Measurements from ENCODE around the gene EPGN.

EPGN gene, protein sequence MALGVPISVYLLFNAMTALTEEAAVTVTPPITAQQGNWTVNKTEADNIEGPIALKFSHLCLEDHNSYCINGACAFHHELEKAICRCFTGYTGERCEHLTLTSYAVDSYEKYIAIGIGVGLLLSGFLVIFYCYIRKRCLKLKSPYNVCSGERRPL

DNA sequence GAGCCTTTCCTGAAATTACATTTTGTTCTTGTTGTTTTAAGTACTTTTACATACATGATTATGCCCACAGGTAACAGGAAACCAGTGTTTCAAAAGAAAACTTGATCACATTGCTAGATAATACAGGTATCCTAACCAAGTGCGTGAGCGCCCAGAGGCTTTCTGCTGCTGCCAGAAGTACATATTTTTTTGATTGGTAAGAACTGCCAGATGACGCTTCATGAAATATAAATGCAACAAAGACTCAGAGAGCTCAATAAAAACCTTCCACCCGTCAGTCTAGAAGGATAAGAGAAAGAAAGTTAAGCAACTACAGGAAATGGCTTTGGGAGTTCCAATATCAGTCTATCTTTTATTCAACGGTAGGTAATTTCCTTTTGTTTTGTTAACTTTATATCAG, at the start of gene EPGN:
EPGN (plus strand) TSS at position 256 of the 400 bp plus-strand sequence; CDS start at position 320, 64 bp downstream.
- no peak for DNase-seq (ENCODE audit: low spot score)

DNA sequence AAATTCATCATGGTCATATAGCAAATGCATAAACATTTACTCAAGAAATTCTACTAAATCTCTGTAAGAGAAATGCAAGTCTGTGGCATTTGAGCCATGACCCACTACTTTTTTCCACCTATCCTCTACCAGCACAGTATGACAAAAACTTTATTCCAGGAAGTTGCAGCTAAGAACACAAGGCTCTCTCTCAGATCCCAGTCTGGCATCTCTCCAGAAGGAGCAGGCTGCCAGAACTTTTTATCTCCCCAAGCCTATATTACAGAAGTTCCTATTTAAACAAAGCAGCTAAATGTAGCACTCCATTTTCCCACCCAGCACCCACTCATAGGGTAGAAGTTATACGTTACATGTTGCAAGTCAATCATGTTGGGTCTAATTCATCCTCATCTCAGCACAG, 49.3 kb upstream of the EPGN start:
- no peak for DNase-seq (ENCODE audit: low spot score)

DNA sequence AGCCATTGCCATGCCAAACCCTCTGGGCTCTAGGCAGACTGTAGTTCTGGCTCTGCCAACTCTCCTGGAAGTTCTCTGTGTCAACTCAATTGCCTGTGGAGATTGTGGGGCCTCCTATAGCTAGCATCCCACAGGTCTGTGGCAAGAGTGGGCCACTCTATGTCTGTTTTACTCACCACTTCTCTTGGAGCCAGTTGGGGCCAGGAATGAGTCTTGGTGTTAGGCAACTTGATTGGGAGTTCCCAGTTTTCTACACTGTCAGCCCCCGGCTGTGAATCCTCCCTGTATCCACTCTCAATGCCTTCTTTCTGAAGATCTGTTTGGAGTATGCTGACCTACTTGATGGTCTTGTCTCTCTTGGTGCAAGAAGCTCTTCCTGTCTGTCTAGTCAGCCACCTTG, 48.2 kb upstream of the EPGN start:
- DNase-seq (ENCODE audit: low spot score): no peak

DNA sequence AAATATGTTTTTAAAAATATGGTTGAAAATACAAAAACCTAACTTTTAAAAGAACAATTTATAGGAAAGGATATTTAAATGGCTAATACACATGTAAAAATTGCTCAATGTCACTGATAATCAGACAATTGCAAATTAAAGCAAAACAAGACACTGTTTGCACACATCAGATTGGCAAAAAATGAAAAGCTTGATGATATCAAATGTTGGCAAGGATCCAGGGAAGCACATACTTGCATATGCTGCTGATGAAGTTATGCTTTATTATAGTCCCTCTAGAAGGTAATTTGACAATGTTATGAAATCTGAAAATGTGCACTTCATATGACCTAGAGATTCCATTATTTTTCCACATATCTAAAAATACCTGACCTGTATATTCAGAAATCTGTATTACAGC, 45.7 kb upstream of the EPGN start:
- DNase-seq (ENCODE audit: low spot score): no peak

DNA sequence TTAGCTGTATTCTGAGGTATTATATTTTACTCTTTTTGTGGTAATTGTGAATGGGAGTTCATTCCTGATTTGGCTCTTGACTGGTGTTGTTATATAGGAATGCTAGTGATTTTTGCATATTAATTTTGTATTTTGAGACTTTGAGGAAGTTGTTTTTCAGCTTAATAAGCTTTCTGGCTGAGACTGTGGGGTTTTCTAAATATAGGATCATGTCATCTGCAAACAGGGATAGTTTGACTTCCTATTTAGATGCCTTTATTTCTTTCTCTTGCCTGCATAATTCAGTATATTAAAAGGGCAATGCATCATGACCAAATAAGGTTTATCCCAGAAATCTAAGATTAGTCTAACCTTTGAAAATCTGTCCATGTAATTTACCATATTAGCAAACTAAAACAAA, 44.7 kb upstream of the EPGN start:
- no peak for DNase-seq (ENCODE audit: low spot score)

DNA sequence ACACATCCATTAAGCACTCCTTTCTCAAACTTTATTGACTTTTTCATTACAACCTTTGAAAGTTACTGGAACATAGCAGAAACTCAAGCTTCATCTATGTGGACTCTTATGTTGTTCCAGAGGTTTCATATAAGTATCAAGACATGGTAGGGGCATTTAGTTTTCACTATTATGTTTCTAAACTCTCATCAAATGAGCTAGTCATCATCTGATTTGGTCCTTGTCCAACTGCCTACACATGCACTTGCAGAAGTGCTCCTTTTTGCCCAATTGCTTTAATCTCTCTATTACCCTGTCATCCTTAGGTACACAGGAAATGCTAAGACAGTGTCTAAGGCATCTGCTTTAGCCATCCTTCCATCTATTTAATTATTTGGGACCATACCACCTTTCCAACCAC, 42.2 kb upstream of the EPGN start:
- no peak for DNase-seq (ENCODE audit: low spot score)

DNA sequence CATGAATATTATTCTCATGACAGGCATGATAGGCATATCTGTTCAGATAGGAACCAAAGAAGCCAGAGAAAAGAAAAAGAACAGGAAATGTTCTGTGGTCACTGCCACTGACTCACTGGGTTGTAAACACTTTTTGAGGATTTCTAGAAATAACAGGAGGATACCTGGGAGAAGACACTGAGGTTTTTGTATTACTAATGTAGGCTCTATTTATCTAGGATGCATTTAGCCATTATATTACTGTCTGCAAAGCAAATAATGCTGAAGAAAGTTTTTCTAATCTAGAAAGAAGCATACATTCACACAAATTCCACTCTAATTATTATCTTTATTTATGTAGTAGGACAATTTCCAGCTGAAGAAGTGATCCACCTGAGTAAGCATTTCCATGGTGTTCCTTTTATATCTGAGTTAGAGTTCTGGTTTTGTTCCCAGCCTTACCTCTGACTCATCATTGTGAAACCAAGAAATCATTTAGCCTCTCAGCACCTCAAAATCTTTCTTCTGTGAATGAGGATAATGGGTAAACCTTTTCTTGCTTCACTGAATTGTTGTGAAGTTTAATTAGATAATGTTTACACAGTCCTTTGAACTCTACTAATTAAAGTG, 40.2 kb upstream of the EPGN start:
- no peak for DNase-seq (ENCODE audit: low spot score)

DNA sequence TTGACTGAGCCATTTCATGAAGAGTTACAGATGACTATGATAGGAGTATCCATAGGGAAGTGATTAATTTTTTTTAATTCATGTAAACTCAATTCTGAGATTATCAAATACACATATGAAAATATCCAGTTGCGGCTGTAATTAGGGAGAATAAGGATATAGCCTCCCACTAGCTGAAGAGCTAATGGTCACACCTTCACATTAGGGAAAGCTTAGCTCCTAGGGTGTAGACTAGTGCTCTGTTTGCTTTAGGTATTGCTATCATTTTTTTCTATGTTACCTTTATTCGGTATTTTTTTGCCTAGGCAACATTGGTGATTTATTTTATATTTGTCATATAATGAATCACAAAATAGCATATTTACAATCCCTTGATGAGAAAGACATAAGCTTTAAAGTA, 39.6 kb upstream of the EPGN start:
- no peak for DNase-seq (ENCODE audit: low spot score)

DNA sequence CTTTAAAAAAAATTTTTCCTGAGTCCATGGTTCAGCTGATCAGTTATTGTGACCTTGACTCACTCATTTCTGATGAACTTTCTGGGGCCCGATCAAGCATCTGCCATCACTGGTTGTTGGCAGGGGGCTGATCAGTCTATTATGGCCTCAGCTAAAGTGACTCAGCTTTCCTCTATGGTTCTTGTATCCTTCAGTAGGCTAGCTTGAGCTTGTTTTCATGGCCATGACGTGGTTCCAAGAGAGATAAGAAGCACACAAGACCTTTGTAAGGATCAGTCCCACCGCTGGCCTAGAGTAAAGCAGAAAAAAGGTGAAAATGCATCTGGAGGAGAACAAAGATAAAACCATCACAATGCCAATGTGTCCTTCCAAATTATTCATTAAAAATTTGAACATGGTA, 29.8 kb upstream of the EPGN start:
- no peak for DNase-seq (ENCODE audit: low spot score)

DNA sequence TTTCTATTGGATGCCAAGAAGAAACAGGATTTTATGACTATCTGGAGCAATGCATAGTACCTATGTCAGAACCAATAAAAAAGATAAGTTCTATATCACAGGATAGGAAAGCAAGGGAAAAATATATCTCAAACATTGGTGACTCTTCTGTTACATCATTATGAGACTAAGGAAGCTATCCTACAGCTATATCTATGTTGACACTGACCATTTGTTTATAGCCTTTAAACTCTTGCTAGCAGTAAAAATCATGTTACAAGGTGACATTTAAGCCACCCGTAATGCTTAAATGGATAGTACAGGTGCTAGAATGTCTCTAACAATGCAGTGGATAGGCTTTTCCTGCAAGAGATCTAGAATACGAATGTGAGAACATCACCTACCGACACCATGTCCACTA, 28.6 kb upstream of the EPGN start:
- no peak for DNase-seq (ENCODE audit: low spot score)

DNA sequence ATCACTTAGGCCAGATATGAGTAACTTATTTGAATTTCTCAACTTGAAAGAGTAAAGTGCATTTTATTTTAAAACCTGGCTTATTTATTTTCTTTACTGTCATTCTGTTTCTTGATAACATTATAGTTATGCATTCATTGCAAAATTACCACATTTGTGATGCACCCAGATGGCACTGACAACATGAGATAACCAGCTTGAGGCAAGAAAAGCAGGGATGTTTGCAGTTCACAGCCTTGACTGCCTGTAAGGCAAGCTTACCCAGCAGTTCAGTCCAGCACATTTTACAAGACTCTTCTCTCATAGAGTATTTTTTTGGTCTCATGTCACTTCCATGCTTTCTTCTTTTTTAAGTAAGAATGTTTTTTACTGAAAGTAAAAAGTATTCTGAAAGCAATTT, 25.3 kb upstream of the EPGN start:
- no peak for DNase-seq (ENCODE audit: low spot score)

DNA sequence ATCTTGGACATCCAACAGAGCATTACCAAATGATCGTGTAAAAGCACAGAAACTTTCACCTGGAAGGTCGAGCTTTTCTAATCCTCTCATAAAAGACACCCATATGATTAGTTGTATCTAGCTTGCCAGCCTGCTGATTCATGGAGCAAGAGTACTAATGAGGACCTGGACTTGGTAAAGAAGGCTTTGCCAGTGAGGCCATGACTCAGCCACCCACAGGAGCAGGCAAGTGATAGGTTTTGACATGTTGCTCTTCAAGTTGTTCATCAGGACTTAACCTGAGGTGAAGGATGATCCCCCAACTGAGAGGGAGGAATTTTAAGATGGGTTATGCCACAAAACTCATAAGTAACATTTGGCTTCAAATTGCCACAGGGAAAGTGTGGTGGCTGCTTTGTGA, 24.7 kb upstream of the EPGN start:
- DNase-seq (ENCODE audit: low spot score): no peak

DNA sequence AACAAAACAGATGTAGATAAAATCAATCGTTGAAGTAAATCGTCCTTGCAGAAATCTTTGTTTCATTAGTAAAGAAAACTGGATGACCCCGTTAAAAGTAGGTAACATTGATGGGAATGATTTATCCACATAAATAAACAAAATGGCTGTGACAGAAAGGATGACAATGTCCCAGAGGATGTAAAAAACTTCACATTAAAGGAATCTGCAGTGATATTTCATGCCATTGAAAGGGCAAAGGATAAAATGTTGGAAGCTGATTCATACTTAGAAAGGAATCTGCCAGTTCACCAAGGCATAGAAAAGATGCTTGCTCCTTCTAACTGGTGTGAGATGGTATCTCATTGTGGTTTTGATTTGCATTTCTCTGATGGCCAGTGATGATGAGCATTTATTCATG, 24.2 kb upstream of the EPGN start:
- DNase-seq (ENCODE audit: low spot score): no peak

DNA sequence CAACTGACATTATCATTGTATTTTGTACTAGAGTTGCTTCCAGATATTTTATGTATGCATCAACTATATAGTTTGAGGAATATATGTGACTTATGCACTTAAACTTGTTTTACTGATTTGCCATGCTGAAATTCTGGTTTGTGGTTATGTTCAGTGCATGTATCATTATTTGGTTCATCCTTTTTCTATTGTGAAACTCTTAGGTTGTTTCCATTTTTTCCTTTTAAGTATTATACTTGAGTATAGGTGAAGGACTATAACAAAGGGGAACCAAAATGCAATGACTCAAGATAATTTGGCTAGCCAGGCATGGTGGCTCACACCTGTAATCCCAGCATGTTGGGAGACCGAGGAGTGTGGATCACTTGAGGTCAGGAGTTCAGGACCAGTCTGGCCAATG, 21.1 kb upstream of the EPGN start:
- no peak for DNase-seq (ENCODE audit: low spot score)

DNA sequence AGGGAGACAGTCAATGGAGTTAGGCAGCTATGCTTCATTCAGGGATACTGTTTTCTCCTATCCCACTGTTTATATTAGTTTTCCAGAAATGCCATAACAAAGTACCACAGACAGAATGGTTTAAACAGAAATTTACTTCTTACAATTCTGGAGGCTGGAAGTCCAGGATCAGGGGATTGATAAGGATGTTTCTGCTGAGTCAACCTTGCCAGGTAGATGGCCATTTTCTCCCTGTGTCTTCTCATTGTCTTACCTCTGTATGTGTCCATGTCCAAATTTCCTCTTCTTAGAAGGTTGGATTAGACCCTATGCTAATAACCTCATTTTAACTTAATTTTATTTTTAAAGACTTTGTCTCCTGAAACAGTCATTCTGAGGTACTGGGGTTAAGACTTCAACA, 20.5 kb upstream of the EPGN start:
- no peak for DNase-seq (ENCODE audit: low spot score)

DNA sequence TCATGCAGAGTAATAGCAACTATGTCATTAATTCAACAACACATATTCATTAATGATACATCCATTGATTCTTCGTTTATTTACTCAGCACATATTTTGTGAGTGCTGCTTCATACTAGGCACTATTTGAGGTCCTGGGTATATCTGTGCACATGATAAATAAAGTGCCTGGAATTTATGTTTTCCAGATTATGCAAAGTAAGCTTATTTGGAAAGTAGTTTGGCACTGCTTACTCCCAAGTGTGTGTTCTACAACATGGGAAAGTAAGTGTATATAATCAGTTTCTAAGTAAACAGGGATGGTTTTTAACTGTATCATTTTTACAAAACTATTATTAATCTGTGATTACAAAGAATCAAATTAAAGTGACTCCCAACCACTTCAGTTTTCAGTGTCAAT, 16.8 kb upstream of the EPGN start:
- DNase-seq (ENCODE audit: low spot score): no peak

DNA sequence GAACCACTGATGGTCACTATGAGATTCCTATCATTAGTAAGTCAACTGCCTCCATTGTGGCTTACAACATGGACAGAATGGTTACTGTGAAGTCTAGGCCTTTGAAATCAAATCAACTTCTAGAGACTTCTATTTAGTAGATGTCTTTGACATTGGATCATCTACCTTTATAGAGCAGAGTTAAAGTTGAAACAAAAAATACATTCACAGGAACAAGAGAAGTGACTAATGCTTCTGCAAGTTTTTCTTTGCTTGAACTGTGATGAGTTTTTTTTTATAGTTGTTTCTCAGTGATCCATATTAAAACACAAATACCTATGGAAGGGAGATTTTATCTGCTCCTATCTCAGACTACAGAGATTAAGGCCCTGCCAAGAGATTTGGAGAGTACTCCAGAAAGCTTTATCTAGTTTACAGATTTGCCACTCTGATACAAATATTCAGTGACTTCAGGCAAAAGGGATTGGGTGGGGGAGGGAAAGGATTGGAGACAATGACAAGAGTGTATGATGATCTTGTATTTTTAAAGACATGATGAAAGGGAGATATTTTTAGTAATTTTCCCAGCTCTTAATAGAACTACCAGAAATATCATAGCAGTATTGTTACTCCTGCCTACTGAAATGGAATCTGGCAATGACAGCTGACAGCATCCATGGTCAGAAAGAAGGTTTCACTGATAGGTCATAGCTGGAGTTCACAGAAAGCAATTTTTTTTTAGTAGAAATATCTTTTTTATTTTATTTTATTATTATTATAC, 16.0 kb upstream of the EPGN start:
- DNase-seq (ENCODE audit: low spot score): no peak

DNA sequence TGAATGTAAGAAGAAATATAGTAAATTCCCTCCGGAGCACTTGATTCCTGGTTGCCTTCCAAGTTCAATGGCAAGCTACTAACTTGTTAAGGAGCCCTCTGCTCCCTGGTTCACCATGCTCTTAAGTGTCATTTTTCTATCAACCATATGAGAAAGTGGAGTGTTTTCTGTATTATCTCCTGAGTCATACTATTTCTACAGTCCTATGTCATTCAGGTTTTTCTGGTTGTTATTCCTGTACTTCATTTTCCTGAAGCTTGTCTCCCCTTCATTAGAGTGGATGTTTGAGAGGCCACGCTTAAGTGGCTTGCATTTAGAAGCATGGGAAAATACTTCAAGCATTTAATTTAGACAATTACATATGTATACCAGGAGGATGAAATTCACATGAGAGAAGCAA, 14.7 kb upstream of the EPGN start:
- no peak for DNase-seq (ENCODE audit: low spot score)

DNA sequence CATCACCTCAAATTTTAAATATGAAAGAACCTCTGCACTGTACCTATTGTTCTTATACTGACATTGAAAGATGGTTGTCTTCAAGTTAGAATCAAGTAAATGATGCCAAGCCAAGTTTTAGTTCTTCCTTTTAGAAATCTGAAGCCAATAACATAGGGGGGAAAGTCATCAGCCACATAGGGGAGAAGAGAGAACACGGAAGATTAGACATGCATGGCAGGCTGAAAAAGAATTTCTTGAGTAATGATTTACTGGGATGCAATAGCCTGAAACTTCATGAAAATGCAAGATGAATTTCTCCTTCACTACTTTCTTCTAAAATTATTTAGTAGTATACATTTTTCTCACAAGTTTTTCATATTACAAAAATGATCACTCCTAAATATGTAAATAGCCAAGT, 13.6 kb upstream of the EPGN start:
- no peak for DNase-seq (ENCODE audit: low spot score)

DNA sequence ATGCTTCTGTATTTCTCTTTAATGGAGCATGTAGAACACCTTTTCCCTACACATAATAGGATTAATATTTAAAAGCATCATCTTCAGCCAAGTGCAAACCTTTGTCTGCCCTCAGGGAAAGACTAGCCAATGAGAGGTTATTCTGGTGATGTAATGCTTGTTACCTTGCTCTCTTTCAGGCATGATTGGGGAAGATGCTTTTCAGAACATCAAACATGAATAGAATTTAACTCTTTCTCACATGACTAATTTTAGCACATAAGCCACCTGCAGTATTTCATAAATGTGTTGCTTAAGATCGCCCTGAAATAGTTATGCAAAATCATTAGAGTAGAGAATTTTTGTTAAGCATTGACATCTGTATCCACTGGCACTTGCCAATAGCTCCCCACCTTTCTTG, 10.7 kb upstream of the EPGN start:
- DNase-seq (ENCODE audit: low spot score): no peak

DNA sequence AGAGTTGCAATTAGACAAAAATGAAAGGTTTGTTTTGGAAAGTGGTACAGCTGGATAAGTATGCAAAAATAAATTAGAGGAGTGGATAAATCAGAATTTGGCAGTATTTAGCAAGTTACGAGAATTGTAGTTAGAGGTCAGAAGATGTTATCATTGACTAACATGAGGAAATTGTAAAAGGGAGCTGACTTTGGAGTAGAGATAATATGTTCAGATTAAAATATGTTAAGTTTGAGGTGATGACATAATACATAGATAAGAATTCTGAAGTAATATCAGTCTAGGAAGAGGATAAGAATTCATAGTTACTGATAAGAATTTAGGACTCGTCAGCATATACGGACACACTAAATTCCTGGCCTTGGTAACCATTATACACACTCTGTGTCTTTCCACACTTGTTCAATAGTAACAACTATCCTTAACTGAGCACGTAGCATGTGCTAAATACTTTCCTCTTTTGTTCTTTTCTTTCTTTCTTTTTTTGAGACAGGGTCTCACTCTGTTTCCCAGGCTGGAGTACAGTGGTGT, 4.1 kb upstream of the EPGN start:
- DNase-seq (ENCODE audit: low spot score): no peak

DNA sequence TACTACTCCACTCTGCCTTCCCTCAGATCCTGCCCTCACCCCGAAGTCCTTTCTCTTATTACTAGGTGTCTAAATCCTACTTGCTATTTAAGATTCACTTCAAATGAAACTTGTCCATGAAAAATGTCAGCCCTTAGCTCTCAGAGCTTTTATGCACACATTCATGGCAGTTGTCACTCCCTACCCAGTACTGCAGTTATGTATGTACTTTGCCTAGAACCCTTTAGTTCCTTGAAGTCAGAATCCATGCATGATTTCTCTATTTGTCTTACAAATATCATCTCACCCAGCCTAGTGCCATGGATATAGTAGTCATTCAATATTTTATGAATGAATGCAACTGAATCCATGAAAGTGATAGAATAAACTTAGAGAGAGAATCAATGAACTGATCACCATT, 3.3 kb upstream of the EPGN start:
- DNase-seq (ENCODE audit: low spot score): no peak

DNA sequence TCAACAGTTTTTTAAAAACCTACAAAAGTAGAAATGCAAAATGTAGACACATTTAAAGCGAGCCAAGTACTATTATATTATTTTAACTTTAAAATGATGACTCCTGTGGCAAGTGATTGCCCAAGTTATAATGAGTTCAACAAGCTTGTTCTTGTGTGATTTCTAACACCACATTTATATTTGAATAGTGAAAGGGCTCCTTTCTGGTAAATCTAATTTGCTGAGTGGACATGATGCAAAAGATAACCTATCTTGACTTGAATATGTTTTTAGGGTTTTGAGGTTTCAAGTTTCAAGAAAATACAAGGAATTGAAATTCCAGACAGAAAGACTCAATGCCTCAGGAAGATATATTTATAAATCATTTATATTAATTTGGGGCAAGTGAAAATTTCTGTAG, 1.1 kb upstream of the EPGN start:
- DNase-seq (ENCODE audit: low spot score): no peak

DNA sequence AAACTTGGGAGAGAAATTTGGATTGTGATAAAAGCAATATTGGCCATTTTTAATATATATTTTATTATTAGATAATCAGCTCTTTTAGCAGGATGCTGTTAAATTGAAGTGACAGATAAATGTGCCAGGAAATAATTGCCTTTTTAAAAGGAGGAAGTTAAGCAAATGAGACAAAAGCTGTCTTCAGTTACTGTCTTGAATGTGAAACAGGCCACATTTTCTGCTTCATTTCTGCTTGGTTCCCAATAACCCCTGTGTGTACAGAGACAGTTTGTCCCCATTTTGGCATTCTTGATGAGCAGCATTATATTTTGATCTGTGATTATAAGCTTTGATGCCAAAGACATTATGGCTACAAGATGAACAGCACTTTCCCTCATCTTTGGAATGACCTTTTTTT, 953 bp downstream of the EPGN start:
- DNase-seq (ENCODE audit: low spot score): no peak
